Natural killer cell (primary cell): ENCODE data around the gene SLC22A4. TPM values are rescaled to one million over a fixed set of nuclear protein-coding genes. Genes with fewer than 3 reads are reported as not detected.

Source experiments
- ATAC-seq, 3 donors: fragments of 150-1000 bp in 2 of 3; fragments of 200-7000 bp in 1 of 3; cut with Tn5 transposase; 1 replicate in 1 of 3; 2 replicates in 2 of 3; pipeline ENCODE4 v1.10.0; 2021; ENCODE audit warnings: mild to moderate bottlenecking in 2 of 3, moderate library complexity in 2 of 3
- DNase-seq, 2 donors: peaks; one replicate each; pipeline versions ENCODE4 v3.0.0 to v3.0.0-alpha.2; 2013 to 2021; ENCODE audit warnings: mixed read lengths in 1 of 2
- H3K27ac ChIP-seq: one replicate; pipeline ENCODE4 v1.5.1; 2013; ENCODE audit warnings: mild to moderate bottlenecking, low read length
- H3K27me3 ChIP-seq: one replicate; pipeline ENCODE4 v1.6.1; 2013; ENCODE audit warnings: low read length; ENCODE audit not compliant: control insufficient read depth, insufficient read depth
- H3K36me3 ChIP-seq: one replicate; pipeline ENCODE4 v1.6.1; 2013; ENCODE audit warnings: low read length; ENCODE audit not compliant: control insufficient read depth, insufficient read depth
- H3K4me1 ChIP-seq: one replicate; pipeline ENCODE4 v1.6.1; 2013; ENCODE audit warnings: low read length; ENCODE audit not compliant: control insufficient read depth, insufficient read depth
- H3K4me3 ChIP-seq: one replicate; pipeline ENCODE4 v1.5.1; 2013; ENCODE audit warnings: low read length
- H3K9me3 ChIP-seq: one replicate; pipeline ENCODE4 v1.6.1; 2013; ENCODE audit warnings: low read length; ENCODE audit not compliant: control insufficient read depth, insufficient read depth
- H3K27ac Mint-ChIP-seq, 2 donors: one replicate each; pipeline ENCODE4 v1.8.0; 2022; ENCODE audit warnings: mild to moderate bottlenecking in 2 of 2, mixed read lengths in 2 of 2, moderate library complexity in 1 of 2
- H3K27me3 Mint-ChIP-seq, 2 donors: one replicate each; pipeline ENCODE4 v1.8.0; 2022; ENCODE audit warnings: low read depth in 2 of 2, mixed read lengths in 2 of 2
- H3K36me3 Mint-ChIP-seq: one replicate; pipeline ENCODE4 v1.8.0; 2022; ENCODE audit warnings: mixed read lengths
- H3K4me1 Mint-ChIP-seq, 2 donors: one replicate each; pipeline ENCODE4 v1.8.0; 2022; ENCODE audit warnings: mixed read lengths in 2 of 2
- H3K4me3 Mint-ChIP-seq: one replicate; pipeline ENCODE4 v1.8.0; 2022; ENCODE audit warnings: mild to moderate bottlenecking, moderate library complexity, mixed read lengths
- H3K9me3 Mint-ChIP-seq, 2 donors: one replicate each; pipeline ENCODE4 v1.8.0; 2022; ENCODE audit warnings: mixed read lengths in 2 of 2
- WGBS: methylation state at CpG from one replicate; pipeline ENCODE4 v1.1.7; 2013; ENCODE audit warnings: missing lambda C conversion rate; ENCODE audit not compliant: insufficient coverage; 5-methylcytosine and 5-hydroxymethylcytosine counted together
- intact Hi-C: fragments of 100-400 bp; cut with micrococcal nuclease; formaldehyde crosslinking; loops from one replicate; pipeline ENCODE4 v1.14.2; 2022
- total RNA-seq, 4 donors: library from RNA; stranded (reverse); fragments of 120-200 nt in 1 of 4; gene quantifications; one replicate each; pipeline versions ENCODE4 v1.2.3 to v1.2.4, GENCODE V29; 2013 to 2022
- TF ChIP-seq, protein P1 (sequence below): fragments of 200-600 bp; IDR thresholded peaks from one replicate; pipeline ENCODE4 v1.8.0; 2022; ENCODE audit warnings: antibody characterized with exemption

SLC22A4 gene
- total RNA-seq, 3 donors from 2014 or later (not counting 1 experiment from before 2014, with no cell fraction given), result 0.14 to 2.3 (median 0.27) TPM

DNA sequence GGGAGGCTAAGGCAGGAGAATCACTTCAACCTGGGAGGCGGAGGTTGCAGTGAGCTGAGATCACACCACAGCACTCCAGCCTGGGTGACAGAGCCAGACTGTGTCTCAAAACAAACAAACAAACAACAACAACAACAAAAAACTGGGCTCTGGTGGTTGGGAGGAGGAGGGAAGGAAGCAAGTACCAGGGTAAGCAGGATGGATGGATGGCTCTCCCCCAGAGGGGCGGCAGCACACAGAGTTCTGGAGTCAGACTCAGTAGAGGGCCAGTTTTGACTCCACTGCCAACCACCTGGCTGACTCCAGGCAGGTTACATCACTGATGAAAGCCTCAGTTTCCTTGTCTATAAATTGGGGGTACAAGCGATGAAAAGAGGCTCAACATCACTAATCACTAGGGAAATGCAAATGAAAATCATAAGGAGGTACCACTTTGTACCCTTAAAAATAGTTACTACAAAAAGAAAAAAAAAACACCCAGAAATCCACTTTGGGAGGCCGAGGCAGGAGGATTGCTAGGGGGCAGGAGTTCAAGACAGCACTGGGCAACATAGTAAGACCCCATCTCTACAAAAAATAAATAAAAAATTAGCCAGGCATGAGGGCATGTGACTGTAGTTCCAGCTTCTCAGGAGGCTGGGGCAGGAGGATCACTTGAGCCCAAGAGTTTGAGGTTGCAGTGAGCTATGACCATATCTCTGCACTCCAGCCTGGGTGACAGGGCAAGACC, 3.2 kb downstream of the SLC22A4 start:
- Mint-ChIP-seq H3K9me3 (no peaks in the 10 kb centered on the region), H3K27ac (no peak overlapping the region), H3K4me1 (peaks cover 11 to 27% of the 10 kb centered on the region in 2 donors), H3K4me3 (no peak overlapping the region), H3K27me3 (peaks cover 35 to 41% of the 10 kb centered on the region in 2 donors), H3K36me3 (no peaks in the 10 kb centered on the region)
- TF ChIP-seq, protein P1, sequence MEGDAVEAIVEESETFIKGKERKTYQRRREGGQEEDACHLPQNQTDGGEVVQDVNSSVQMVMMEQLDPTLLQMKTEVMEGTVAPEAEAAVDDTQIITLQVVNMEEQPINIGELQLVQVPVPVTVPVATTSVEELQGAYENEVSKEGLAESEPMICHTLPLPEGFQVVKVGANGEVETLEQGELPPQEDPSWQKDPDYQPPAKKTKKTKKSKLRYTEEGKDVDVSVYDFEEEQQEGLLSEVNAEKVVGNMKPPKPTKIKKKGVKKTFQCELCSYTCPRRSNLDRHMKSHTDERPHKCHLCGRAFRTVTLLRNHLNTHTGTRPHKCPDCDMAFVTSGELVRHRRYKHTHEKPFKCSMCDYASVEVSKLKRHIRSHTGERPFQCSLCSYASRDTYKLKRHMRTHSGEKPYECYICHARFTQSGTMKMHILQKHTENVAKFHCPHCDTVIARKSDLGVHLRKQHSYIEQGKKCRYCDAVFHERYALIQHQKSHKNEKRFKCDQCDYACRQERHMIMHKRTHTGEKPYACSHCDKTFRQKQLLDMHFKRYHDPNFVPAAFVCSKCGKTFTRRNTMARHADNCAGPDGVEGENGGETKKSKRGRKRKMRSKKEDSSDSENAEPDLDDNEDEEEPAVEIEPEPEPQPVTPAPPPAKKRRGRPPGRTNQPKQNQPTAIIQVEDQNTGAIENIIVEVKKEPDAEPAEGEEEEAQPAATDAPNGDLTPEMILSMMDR, result no peak
- Histone ChIP-seq H3K27ac (no peak overlapping the region), H3K36me3 (no peaks in the 10 kb centered on the region), H3K9me3 (no peaks in the 10 kb centered on the region), H3K4me1 (peaks cover 25% of the 10 kb centered on the region), H3K27me3 (peaks cover 10% of the 10 kb centered on the region), H3K4me3 (no peak overlapping the region)
- intact Hi-C loops, result no loop called here
- no peak for ATAC-seq
- WGBS, result 100% methylated on average over 3 of the region's 4 CpGs
- DNase-seq, result no peak

DNA sequence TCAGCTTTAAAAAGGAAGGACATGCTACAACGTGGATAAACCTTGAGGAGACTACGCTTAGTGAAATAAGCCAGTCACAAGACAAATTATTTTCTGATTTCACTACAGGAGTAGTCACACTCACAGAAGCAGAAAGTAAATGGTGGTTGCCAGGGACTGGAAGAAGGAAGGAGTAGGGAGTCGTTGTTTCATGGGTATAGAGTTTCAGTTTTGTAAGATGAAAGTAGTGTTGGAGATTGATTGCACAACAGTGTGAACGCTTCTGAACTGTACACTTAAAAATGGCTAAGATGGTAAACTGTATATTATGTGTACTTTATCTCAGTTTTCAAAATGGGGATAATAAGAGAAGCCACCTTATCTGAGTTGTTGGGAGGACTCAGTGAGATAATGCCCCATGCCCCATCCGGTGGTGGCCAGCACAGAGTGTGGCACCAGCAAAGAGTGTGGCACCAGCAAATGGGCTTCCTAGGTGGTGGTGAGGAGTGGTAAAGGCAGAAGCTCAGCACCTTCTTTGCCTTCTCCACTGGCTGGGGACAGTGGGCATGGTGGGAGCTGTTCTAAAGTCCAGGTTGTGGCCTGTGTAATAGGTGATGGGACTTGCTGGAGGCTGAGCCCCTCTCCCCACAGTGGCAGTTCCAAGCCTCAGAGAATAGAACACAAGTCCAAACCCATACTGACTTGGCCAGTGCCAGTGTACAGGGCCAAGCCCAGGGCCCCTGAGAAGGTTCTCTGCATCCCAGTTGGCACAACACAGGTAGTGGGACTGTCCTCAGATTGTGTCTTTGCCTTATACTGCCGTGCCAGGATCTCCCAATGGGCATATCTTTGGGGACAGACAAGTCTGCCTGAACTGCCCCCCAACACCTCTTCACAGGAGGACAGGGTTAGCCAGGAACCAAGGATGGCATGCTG, 4.4 kb downstream of the SLC22A4 start:
- Mint-ChIP-seq H3K36me3 (no peaks in the 10 kb centered on the region), H3K4me3 (no peak overlapping the region), H3K4me1 (peaks cover 11 to 23% of the 10 kb centered on the region in 2 donors), H3K27me3 (peaks cover 31 to 34% of the 10 kb centered on the region in 2 donors), H3K27ac (no peak overlapping the region), H3K9me3 (no peaks in the 10 kb centered on the region)
- no peaks in the 10 kb centered on the region for H3K9me3 ChIP-seq
- intact Hi-C loops, result no loop called here
- DNase-seq (no peak), ATAC-seq (no peak)
- 73% methylated on average over 6 of the region's 6 CpGs for WGBS
- peaks cover 18% of the 10 kb centered on the region for H3K4me1 ChIP-seq
- no peaks in the 10 kb centered on the region for H3K36me3 ChIP-seq
- TF ChIP-seq, protein P1, result no peak
- H3K4me3 ChIP-seq, result no peak overlapping the region
- H3K27ac ChIP-seq, result no peak overlapping the region
- peaks cover 10% of the 10 kb centered on the region for H3K27me3 ChIP-seq

DNA sequence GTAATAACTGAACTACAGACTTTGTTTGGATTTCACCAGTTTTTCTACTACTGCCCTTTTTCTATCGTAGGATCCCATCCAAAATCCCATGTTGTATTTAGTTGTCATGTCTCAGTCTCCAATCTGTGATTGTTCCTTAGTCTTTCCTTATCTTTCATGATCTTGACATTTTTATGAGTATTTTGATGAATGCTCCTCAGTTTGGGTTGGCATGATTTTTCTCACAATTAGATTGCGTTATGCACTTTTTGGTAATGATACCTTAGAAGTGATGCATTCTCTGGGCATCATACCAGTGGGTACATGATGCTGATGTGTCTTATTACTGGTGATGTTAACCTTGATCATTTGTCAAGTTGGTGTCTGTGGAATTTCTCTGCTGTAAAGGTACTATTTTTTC, 5.7 kb downstream of the SLC22A4 start:
- 82% methylated on average over 1 of the region's 2 CpGs for WGBS
- TF ChIP-seq, protein P1, result no peak
- Mint-ChIP-seq H3K9me3 (no peaks in the 10 kb centered on the region), H3K4me3 (no peak overlapping the region), H3K27me3 (peaks cover 25 to 30% of the 10 kb centered on the region in 2 donors), H3K27ac (no peak overlapping the region), H3K36me3 (peaks cover 3% of the 10 kb centered on the region), H3K4me1 (peaks cover 4 to 13% of the 10 kb centered on the region in 2 donors)
- H3K36me3 ChIP-seq, result no peaks in the 10 kb centered on the region
- no peak for DNase-seq
- ATAC-seq, result no peak
- H3K4me1 ChIP-seq, result peaks cover 7% of the 10 kb centered on the region
- H3K4me3 ChIP-seq, result no peak overlapping the region
- intact Hi-C loops, result no loop called here
- no peak overlapping the region for H3K27ac ChIP-seq
- no peaks in the 10 kb centered on the region for H3K9me3 ChIP-seq
- peaks cover 8% of the 10 kb centered on the region for H3K27me3 ChIP-seq
